Cardiac muscle cell (in vitro differentiated cells and primary cell): ENCODE measurements around the gene FRMD1. TPM values are rescaled to one million over a fixed set of nuclear protein-coding genes. Genes with fewer than 3 reads are reported as not detected.
A peak's percentile ranks its signal among the peaks of the same experiment; 100 is the strongest.

ENCODE experiments used
- DNase-seq, 2 donors: peaks; one replicate each; pipeline versions ENCODE4 v3.0.0 to v3.0.0-alpha.2; 2010 to 2017; ENCODE audit warnings: low read depth in 1 of 2, low spot score in 1 of 2
- H3K27ac ChIP-seq: fragments of 200-600 bp; sonication (generic); 2 replicates; pipeline ENCODE4 v1.5.1; 2016
- H3K27me3 ChIP-seq: fragments of 200-600 bp; sonication (generic); 2 replicates; pipeline ENCODE4 v1.6.0; 2016; ENCODE audit warnings: control low read depth
- H3K36me3 ChIP-seq: fragments of 200-600 bp; sonication (generic); 2 replicates; pipeline ENCODE4 v1.5.1; 2016; ENCODE audit warnings: control low read depth
- H3K4me1 ChIP-seq: fragments of 200-600 bp; sonication (generic); 2 replicates; pipeline ENCODE4 v1.8.1; 2017; ENCODE audit warnings: low read depth, mild to moderate bottlenecking, mixed run types
- H3K4me3 ChIP-seq: fragments of 200-600 bp; sonication (generic); 2 replicates; pipeline ENCODE4 v1.5.1; 2016; ENCODE audit warnings: mild to moderate bottlenecking
- H3K9me3 ChIP-seq: fragments of 200-600 bp; sonication (generic); 2 replicates; pipeline ENCODE4 v1.5.1; 2017; ENCODE audit warnings: low read depth, mild to moderate bottlenecking, control low read depth
- polyA plus RNA-seq: library from polyadenylated mRNA; unstranded; fragments of >200 nt; fragmentation: Nextera tagmentation; extraction: Ambion mirVana; gene quantifications from 2 replicates; pipeline ENCODE4 v1.2.1, GENCODE V29; 2016
- total RNA-seq: library from RNA; depleted of rRNA; stranded (reverse); fragments of >200 nt; gene quantifications from 2 replicates; pipeline ENCODE4 v1.2.3, GENCODE V29; 2016
- TF ChIP-seq, protein P1 (sequence below): IDR thresholded peaks from 2 replicates; pipeline ENCODE4 v1.5.1; 2012; ENCODE audit warnings: low read depth, mild to moderate bottlenecking, low read length

Gene FRMD1
- total and polyA plus RNA-seq, 2 experiments from 2014 or later = 0.09 TPM; not detected in 1

DNA sequence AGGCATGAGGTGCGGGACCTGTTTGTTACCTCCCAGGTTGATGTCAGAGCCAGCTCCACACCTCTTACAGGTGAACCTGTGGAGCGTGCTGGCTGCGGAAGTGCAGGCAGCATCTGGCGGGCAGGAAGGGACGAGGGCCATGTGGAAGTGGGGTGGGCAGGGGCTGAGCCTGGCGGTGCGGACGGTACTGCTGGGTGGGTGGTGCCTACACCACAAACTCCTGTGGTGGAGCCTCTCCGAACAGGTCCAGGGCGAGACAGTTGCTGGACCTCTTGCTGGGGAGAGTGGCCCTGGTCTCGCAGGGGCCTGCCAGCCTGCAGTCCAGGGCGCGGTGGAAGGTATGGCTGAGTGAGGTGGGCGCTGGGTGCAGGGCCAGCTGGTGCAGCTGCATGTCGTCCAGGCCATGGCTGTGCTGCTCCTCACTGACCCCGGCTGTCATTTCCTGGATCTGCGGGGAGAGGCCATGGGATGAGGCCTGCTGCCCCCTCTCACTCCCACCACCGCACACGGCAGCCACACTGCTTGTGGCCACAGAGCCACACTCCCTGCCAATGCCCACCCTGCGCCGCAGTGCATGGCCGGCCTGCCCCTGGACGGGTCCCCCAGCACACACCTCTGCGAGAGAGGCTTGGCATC is 22.0 kb downstream of the FRMD1 start:
- Histone ChIP-seq H3K27ac (no peak overlapping the region), H3K4me1 (peaks cover 7% of the 10 kb centered on the region), H3K4me3 (no peak overlapping the region), H3K27me3 (no peaks in the 10 kb centered on the region), H3K9me3 (no peaks in the 10 kb centered on the region), H3K36me3 (no peaks in the 10 kb centered on the region)
- TF ChIP-seq, protein P1, sequence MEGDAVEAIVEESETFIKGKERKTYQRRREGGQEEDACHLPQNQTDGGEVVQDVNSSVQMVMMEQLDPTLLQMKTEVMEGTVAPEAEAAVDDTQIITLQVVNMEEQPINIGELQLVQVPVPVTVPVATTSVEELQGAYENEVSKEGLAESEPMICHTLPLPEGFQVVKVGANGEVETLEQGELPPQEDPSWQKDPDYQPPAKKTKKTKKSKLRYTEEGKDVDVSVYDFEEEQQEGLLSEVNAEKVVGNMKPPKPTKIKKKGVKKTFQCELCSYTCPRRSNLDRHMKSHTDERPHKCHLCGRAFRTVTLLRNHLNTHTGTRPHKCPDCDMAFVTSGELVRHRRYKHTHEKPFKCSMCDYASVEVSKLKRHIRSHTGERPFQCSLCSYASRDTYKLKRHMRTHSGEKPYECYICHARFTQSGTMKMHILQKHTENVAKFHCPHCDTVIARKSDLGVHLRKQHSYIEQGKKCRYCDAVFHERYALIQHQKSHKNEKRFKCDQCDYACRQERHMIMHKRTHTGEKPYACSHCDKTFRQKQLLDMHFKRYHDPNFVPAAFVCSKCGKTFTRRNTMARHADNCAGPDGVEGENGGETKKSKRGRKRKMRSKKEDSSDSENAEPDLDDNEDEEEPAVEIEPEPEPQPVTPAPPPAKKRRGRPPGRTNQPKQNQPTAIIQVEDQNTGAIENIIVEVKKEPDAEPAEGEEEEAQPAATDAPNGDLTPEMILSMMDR = no peak
- no peak for DNase-seq

DNA sequence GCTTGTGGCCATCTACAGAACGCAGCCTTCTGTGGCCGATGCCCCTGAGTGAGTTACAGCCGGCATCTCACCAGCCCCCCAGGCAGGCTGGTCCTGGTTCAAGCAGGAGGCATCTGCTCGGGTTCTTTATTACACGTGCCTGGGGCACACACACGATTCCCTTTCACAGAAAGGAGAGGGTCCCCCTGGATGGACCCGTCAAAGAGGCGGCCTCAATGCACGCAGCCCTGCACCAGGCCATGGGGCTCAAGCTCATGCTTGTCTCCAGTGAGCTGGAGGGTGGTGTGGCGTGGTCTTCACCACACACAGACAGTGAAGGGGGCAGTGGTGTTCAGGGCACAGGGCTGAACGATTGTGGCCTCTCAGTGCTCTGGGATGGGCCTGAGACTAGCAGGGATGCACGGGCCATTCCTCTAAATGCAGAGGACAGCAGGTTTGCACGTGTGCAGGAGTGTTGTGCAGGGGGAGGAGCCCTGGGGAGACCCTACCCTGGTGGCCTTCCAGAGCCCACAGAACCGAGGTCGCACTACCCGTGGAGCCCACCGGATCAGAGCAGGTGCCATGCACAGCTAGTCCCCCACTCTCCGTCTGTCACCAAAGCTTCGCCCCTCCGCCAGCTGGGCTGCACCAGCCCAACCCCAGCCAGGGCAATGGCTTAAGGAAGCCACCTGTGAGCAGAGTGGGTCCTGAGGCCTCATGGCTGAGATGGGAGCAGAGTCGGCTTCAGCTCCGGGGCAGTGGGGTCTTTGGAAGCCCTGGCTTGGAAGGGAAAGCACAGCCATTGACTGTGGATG is 23.1 kb downstream of the FRMD1 start:
- Histone ChIP-seq H3K27me3 (no peaks in the 10 kb centered on the region), H3K4me1 (peaks cover 7% of the 10 kb centered on the region), H3K4me3 (no peak overlapping the region), H3K36me3 (no peaks in the 10 kb centered on the region), H3K27ac (no peak overlapping the region), H3K9me3 (no peaks in the 10 kb centered on the region)
- TF ChIP-seq, protein P1 = no peak
- DNase-seq = no peak

DNA sequence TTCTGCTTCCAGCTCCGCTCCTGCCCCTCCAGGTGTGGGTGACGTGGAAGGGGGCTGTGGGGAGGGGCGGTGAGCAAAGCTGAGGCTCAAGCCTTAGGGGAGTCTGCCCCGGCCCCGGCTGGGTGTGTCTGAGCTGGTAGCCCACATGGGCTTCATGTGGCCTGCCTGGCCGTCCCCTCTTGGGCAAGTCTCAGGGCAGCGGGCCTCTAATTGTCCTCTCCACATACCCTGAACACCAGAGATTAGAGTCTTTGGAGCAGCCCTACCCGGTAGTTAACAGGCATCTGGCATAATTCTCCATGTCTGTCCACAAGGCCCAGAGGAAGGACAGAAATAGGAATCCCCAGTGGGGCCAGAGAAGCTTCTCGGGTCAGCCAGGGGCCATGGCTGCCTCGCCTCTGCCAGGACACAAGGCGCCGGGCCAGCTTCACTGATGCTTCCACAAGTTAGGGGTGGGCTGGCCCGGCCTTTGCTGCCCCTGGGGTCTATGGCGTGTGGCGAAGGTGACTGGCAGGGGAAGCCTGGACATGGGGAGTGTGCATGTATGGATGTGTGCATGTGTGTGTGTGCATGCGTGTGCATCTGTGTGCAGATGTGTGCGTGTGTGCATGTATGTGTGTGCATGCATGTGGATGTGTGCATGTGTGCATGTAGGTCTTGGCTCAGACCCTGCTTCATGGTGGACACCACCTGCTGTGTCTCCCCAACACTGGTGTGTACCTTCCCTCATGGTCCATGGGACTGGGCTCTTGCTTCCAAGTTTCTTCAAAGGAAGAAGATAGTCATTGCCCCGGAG is 24.0 kb downstream of the FRMD1 start:
- Histone ChIP-seq H3K36me3 (no peaks in the 10 kb centered on the region), H3K9me3 (no peaks in the 10 kb centered on the region), H3K27ac (peak overlapping the region; percentile 21), H3K4me1 (peaks cover 7% of the 10 kb centered on the region), H3K4me3 (no peak overlapping the region), H3K27me3 (no peaks in the 10 kb centered on the region)
- DNase-seq = peak; percentile 38 to 46
- TF ChIP-seq, protein P1 = no peak

DNA sequence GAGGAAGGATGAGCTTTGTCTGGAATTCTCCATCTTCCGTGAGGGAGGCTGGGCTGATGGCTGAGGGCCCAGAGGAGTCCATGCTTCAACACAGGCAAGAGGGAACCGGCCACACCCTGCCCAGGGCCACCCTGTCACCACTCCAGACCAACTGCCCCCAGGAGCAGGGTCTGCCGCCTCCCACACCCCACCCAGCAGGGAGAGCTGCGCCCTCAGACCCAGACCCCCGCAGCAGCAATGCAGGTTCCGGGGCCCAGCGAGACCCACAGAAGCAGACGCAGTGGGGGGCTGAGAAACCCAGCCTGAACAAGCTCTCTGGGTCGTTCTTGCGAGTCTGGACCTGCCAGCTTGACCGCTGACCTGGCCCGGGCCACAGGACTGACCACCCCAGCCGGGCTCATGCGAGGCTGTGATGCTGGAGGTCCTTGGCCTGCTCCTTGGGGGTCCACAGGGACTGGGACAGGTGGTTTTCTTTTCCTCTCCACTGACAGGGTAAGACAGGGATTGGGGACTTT is 25.0 kb downstream of the FRMD1 start:
- no peak for DNase-seq
- TF ChIP-seq, protein P1 = no peak

More for the DNA sequence above, 25.0 kb downstream of the FRMD1 start:
- peaks cover 7% of the 10 kb centered on the region for H3K4me1 ChIP-seq
- no peak overlapping the region for H3K27ac ChIP-seq
- no peak overlapping the region for H3K4me3 ChIP-seq
- no peaks in the 10 kb centered on the region for H3K36me3 ChIP-seq
- H3K9me3 ChIP-seq = no peaks in the 10 kb centered on the region
- H3K27me3 ChIP-seq = no peaks in the 10 kb centered on the region
